GM19043 (cell line): ENCODE results near the gene DDI1.

ENCODE experiments used
- ATAC-seq: cut with Tn5 transposase; IDR thresholded peaks from one replicate; pipeline ENCODE4 v1.9.1; 2021; ENCODE audit warnings: low read depth; ENCODE audit not compliant: unreplicated experiment

The DDI1 gene

DNA sequence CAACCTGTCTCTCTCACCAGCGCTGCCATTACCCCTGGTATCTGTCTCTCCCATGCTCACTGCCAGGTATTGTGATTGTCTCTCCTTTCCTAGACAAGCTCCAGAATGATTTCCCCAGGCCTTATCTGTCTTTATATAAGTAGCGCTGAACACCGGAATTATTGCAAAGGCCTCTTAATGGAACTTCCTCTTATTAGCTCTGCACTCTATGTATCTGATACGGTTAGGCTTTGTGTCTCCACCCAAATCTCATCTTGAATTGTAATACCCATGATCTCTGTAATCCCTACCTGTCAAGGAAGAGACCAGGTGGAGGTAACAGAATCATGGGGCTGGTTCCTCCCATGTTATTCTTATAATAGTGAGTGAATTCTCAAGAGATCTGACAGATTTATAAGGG is 39.3 kb downstream of the DDI1 start:
- no peak for ATAC-seq

- ATAC-seq = no peak
Observed at GRCh38 chr11:104076455-104076854, 40.0 kb downstream of the DDI1 start.

DNA sequence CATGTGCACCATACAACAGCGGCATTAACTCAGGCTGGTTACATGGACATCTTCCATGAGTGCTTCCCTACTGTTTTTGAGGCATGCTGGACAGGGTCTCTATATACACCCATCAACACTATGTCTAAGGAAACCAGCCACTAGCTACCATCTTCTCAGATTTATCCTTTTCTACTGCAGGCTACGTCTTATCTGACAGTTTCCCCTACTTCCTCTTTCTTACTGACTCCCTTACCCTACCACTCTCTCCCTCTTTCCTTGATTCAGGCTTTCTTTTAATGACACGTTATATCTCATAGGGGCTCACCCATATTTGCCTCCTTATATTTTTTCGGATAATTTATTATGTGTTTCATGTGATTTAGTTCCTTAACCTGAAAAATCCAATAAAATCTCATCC is 41.8 kb downstream of the DDI1 start:
- no peak for ATAC-seq

GRCh38 chr11:104078995-104079394 is 42.6 kb downstream of the DDI1 start:
- ATAC-seq = no peak

- ATAC-seq = no peak
Observed at GRCh38 chr11:104086621-104087020, 50.2 kb downstream of the DDI1 start.
